DND-41 (cell line): Measurements from ENCODE around the gene FUT7.

Source experiments
- ATAC-seq: fragments of 200-7000 bp; cut with Tn5 transposase; 3 replicates; pipeline ENCODE4 v1.9.1; 2021; ENCODE audit warnings: low read depth; ENCODE audit not compliant: insufficient read depth
- DNase-seq: peaks from one replicate; pipeline ENCODE4 v3.0.0-alpha.2; 2020
- H2AFZ ChIP-seq: 2 replicates; pipeline ENCODE4 v1.6.0; 2012; ENCODE audit warnings: low read depth, low read length
- H3K27ac ChIP-seq: 2 replicates; pipeline ENCODE4 v1.5.1; 2012; ENCODE audit warnings: low read length, inconsistent platforms
- H3K27me3 ChIP-seq: fragments of 200-600 bp; sonication (generic); 2 replicates; pipeline ENCODE4 v1.6.0; 2012; ENCODE audit warnings: low read length, mild to moderate bottlenecking, inconsistent platforms; ENCODE audit not compliant: insufficient read depth, poor library complexity
- H3K36me3 ChIP-seq: 2 replicates; pipeline ENCODE4 v1.5.1; 2012; ENCODE audit warnings: low read length, inconsistent platforms; ENCODE audit not compliant: insufficient read depth
- H3K4me1 ChIP-seq: 2 replicates; pipeline ENCODE4 v1.5.1; 2012; ENCODE audit warnings: mild to moderate bottlenecking, low read length; ENCODE audit not compliant: insufficient read depth
- H3K4me2 ChIP-seq: 2 replicates; pipeline ENCODE4 v1.6.0; 2012; ENCODE audit warnings: mild to moderate bottlenecking, moderate library complexity, low read length, inconsistent platforms; ENCODE audit not compliant: insufficient read depth
- H3K4me3 ChIP-seq, 2 experiments: fragments of 200-600 bp in 1 of 2; shearing (Covaris generic) in 1 of 2; 2 replicates each; pipeline ENCODE4 v1.5.1; 2012 to 2016; ENCODE audit warnings: inconsistent platforms in 2 of 2, low read length in 2 of 2, mild to moderate bottlenecking in 2 of 2, low read depth in 1 of 2, moderate library complexity in 1 of 2
- H3K79me2 ChIP-seq: 2 replicates; pipeline ENCODE4 v1.6.0; 2012; ENCODE audit warnings: low read length, inconsistent platforms; ENCODE audit not compliant: insufficient read depth
- H3K9ac ChIP-seq: 2 replicates; pipeline ENCODE4 v1.6.0; 2012; ENCODE audit warnings: low read depth, mild to moderate bottlenecking, inconsistent platforms, low read length, moderate library complexity
- H3K9me3 ChIP-seq: 2 replicates; pipeline ENCODE4 v1.5.1; 2012; ENCODE audit warnings: low read length, moderate library complexity, mild to moderate bottlenecking, inconsistent platforms; ENCODE audit not compliant: insufficient read depth, severe bottlenecking
- H4K20me1 ChIP-seq: 2 replicates; pipeline ENCODE4 v1.6.0; 2012; ENCODE audit warnings: low read length; ENCODE audit not compliant: insufficient read depth
- EZH2 ChIP-seq: IDR thresholded peaks from 3 replicates; pipeline ENCODE4 v1.6.1; 2012; ENCODE audit warnings: borderline replicate concordance, low read depth, mild to moderate bottlenecking, moderate library complexity, low read length, inconsistent platforms; ENCODE audit not compliant: severe bottlenecking
- TF ChIP-seq, protein P1 (sequence below): IDR thresholded peaks from 2 replicates; pipeline ENCODE4 v1.5.1; 2012; ENCODE audit warnings: borderline replicate concordance, low read length, moderate library complexity, mild to moderate bottlenecking; ENCODE audit not compliant: poor library complexity, severe bottlenecking; ENCODE audit errors: extremely low read depth

FUT7 gene

GRCh38 chr9:137020771-137021567 is 10.9 kb downstream of the FUT7 start:
- DNase-seq (no peak), ATAC-seq (no peak)
- TF ChIP-seq, protein P1, sequence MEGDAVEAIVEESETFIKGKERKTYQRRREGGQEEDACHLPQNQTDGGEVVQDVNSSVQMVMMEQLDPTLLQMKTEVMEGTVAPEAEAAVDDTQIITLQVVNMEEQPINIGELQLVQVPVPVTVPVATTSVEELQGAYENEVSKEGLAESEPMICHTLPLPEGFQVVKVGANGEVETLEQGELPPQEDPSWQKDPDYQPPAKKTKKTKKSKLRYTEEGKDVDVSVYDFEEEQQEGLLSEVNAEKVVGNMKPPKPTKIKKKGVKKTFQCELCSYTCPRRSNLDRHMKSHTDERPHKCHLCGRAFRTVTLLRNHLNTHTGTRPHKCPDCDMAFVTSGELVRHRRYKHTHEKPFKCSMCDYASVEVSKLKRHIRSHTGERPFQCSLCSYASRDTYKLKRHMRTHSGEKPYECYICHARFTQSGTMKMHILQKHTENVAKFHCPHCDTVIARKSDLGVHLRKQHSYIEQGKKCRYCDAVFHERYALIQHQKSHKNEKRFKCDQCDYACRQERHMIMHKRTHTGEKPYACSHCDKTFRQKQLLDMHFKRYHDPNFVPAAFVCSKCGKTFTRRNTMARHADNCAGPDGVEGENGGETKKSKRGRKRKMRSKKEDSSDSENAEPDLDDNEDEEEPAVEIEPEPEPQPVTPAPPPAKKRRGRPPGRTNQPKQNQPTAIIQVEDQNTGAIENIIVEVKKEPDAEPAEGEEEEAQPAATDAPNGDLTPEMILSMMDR = no peak
- TF ChIP-seq EZH2 = no peak
- no peaks in the 10 kb centered on the region for H4K20me1 ChIP-seq
- no peak overlapping the region for H3K4me2 ChIP-seq
- no peaks in the 10 kb centered on the region for H3K9me3 ChIP-seq
- H3K9ac ChIP-seq = no peak overlapping the region
- no peak overlapping the region for H3K27ac ChIP-seq
- no peaks in the 10 kb centered on the region for H3K27me3 ChIP-seq
- no peaks in the 10 kb centered on the region for H3K4me1 ChIP-seq
- no peak overlapping the region for H2AFZ ChIP-seq
- no peaks in the 10 kb centered on the region for H3K79me2 ChIP-seq
- H3K4me3 ChIP-seq = no peak overlapping the region
- H3K36me3 ChIP-seq = peaks cover 3% of the 10 kb centered on the region

- no peak overlapping the region for H3K9ac ChIP-seq
- no peak for ATAC-seq
- no peak overlapping the region for H2AFZ ChIP-seq
- no peaks in the 10 kb centered on the region for H4K20me1 ChIP-seq
- DNase-seq = no peak
- H3K9me3 ChIP-seq = no peaks in the 10 kb centered on the region
- no peaks in the 10 kb centered on the region for H3K27me3 ChIP-seq
- peaks cover 3% of the 10 kb centered on the region for H3K36me3 ChIP-seq
- no peak overlapping the region for H3K4me2 ChIP-seq
- no peak for TF ChIP-seq EZH2
- TF ChIP-seq, protein P1 = no peak
- H3K27ac ChIP-seq = no peak overlapping the region
- no peaks in the 10 kb centered on the region for H3K79me2 ChIP-seq
- no peaks in the 10 kb centered on the region for H3K4me1 ChIP-seq
- H3K4me3 ChIP-seq = no peak overlapping the region
Observed at GRCh38 chr9:137019891-137020683, 11.8 kb downstream of the FUT7 start.

DNA sequence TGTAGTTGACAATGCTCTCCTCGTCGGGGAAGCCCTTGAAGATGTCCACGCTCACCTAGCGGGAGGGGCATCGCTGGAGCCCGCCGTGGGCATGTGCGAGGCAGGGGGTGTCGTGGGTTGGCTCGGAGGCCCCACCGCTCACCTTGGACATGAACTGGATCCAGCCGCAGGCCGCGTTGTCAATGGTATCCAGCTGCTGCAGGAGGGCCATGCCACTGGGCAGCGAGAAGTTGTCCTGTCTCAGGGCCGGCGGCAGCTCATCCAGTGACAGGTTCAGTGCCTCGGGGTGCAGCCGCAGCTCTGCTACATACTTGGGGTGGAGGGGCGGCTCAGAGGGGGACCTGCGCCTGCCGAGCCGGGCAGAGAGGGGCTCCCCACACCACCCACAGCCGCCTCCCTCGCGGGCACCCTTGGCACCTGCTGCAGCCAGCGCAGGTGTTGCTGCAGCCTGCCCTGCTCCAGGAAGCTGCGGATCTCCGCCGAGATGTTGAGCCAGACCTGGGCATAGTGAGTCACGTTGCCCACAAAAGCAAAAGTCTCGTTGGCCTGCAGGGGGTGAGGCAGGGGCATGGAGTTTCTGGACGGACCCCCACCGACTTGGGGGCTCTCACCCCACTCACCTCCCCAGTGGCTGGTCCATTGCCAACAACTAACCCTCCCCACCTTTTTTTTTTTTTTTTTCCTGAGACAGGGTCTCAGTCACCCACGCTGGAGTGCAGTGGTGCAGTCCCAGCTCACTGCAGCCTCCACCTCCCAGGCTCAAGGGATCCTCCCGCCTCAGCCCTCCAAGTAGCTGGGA is 12.9 kb downstream of the FUT7 start:
- no peak overlapping the region for H3K9ac ChIP-seq
- no peaks in the 10 kb centered on the region for H4K20me1 ChIP-seq
- peaks cover 3% of the 10 kb centered on the region for H3K36me3 ChIP-seq
- no peak overlapping the region for H3K4me3 ChIP-seq
- no peaks in the 10 kb centered on the region for H3K79me2 ChIP-seq
- H3K27me3 ChIP-seq = no peaks in the 10 kb centered on the region
- ATAC-seq (no peak), DNase-seq (no peak)
- H3K4me2 ChIP-seq = no peak overlapping the region
- no peaks in the 10 kb centered on the region for H3K4me1 ChIP-seq
- no peak overlapping the region for H3K27ac ChIP-seq
- H2AFZ ChIP-seq = no peak overlapping the region
- TF ChIP-seq EZH2 = no peak
- TF ChIP-seq, protein P1 = no peak
- no peaks in the 10 kb centered on the region for H3K9me3 ChIP-seq
